ENCODE data around the gene SMARCE1.

The SMARCE1 gene

GRCh38 chr17:40663252-40663651, 15.6 kb upstream of the SMARCE1 start:
- ChIA-PET POLR2A (interaction anchor here (1.4 kb wide), 1 partner anchor 16 kb away, joined by 5 read pairs; the partner anchor contains the start of gene SMARCE1), CTCF (interaction anchor here (0.7 to 0.8 kb wide), 4 partner anchors 9 to 48 kb away, joined by 3 read pairs; no protein-coding TSS in a partner anchor)
- peaks cover 0 to 5% of the 10 kb centered on the region in 2 experiments; a peak in 1 of 3 replicates for H3K36me3 ChIP-seq (ENCODE audit: control insufficient read depth in 2 of 2, insufficient read depth in 1 of 2, low read length in 2 of 2)

GRCh38 chr17:40659911-40660310, 12.3 kb upstream of the SMARCE1 start:
- H3K9me3 ChIP-seq (ENCODE audit: control insufficient read depth, insufficient read depth, low read depth, low read length), result no peaks in the 10 kb centered on the region
- ChIA-PET POLR2A (interaction anchor here (1.9 kb wide), 1 partner anchor 13 kb away, joined by 4 read pairs; the partner anchor contains the start of gene SMARCE1), CTCF (interaction anchor here (0.7 kb wide), 1 partner anchor 198 kb away, joined by 3 read pairs; no protein-coding TSS in a partner anchor)
- TF ChIP-seq ZNF585B (tag by site-specific recombination; IDR thresholded peaks at IDR 0.05) (no peak), ZNF112 (tag by site-specific recombination; IDR thresholded peaks at IDR 0.05) (no peak), REPIN1 (tag by site-specific recombination; IDR thresholded peaks at IDR 0.05; ENCODE audit: low read depth) (no peak), ZNF514 (tag by site-specific recombination; IDR thresholded peaks at IDR 0.05) (no peak), YY2 (tag by site-specific recombination; IDR thresholded peaks at IDR 0.05) (no peak)
- no peak overlapping the region for H3K4me3 ChIP-seq (ENCODE audit: low read depth, low read length)
- H3K4me1 ChIP-seq (ENCODE audit: control insufficient read depth, insufficient read depth, low read length), result no peaks in the 10 kb centered on the region
- H3K27ac ChIP-seq (ENCODE audit: extremely low read depth, low read depth, low read length), result no peak overlapping the region
- peaks cover 0 to 5% of the 10 kb centered on the region in 2 experiments; a peak in 1 of 3 replicates for H3K36me3 ChIP-seq (ENCODE audit: control insufficient read depth in 2 of 2, insufficient read depth in 1 of 2, low read length in 2 of 2)

More at GRCh38 chr17:40663252-40663651, 15.6 kb upstream of the SMARCE1 start:
- TF ChIP-seq ZNF138 (tag by site-specific recombination; IDR thresholded peaks at IDR 0.05; ENCODE audit: borderline replicate concordance) (no peak), REST (tag by site-specific recombination; IDR thresholded peaks at IDR 0.05) (no peak), ZNF140 (tag by site-specific recombination; IDR thresholded peaks at IDR 0.05) (no peak)
- Histone ChIP-seq H3K27ac (ENCODE audit: extremely low read depth, low read depth, low read length) (no peak overlapping the region), H3K9me3 (ENCODE audit: control insufficient read depth, insufficient read depth, low read depth, low read length) (no peaks in the 10 kb centered on the region), H3K4me1 (ENCODE audit: control insufficient read depth, insufficient read depth, low read length) (no peaks in the 10 kb centered on the region), H3K4me3 (ENCODE audit: low read depth, low read length) (no peak overlapping the region)

GRCh38 chr17:40658396-40658795, 10.8 kb upstream of the SMARCE1 start:
- Histone ChIP-seq H3K4me3 (ENCODE audit: low read depth, low read length) (no peak overlapping the region), H3K36me3 (ENCODE audit: control insufficient read depth in 2 of 2, insufficient read depth in 1 of 2, low read length in 2 of 2) (peaks cover 0 to 5% of the 10 kb centered on the region in 2 experiments; a peak in 1 of 3 replicates), H3K9me3 (ENCODE audit: control insufficient read depth, insufficient read depth, low read depth, low read length) (no peaks in the 10 kb centered on the region), H3K4me1 (ENCODE audit: control insufficient read depth, insufficient read depth, low read length) (no peaks in the 10 kb centered on the region), H3K27ac (ENCODE audit: extremely low read depth, low read depth, low read length) (no peak overlapping the region)
- TF ChIP-seq YY1 (tag by site-specific recombination; IDR thresholded peaks at IDR 0.05) (no peak), ZNF214 (tag by site-specific recombination; IDR thresholded peaks at IDR 0.05; ENCODE audit: borderline replicate concordance) (no peak), ZNF600 (tag by site-specific recombination; IDR thresholded peaks at IDR 0.05) (no peak), KLF17 (tag by site-specific recombination; IDR thresholded peaks at IDR 0.05) (no peak), HOXC10 (CRISPR knock-in tag; IDR thresholded peaks at IDR 0.05) (no peak), ZNF837 (tag by site-specific recombination; IDR thresholded peaks at IDR 0.05) (no peak)
- CTCF ChIA-PET, result no interaction called here
- POLR2A ChIA-PET, result no interaction called here

GRCh38 chr17:40651939-40652338, 4.3 kb upstream of the SMARCE1 start:
- no peak overlapping the region for H3K27ac ChIP-seq (ENCODE audit: extremely low read depth, low read depth, low read length)
- ChIA-PET CTCF (interaction anchor here (1.1 kb wide), 1 partner anchor 18 kb away, joined by 3 read pairs; no protein-coding TSS in a partner anchor), POLR2A (no interaction called here)
- no peaks in the 10 kb centered on the region for H3K4me1 ChIP-seq (ENCODE audit: control insufficient read depth, insufficient read depth, low read length)
- no peak overlapping the region for H3K4me3 ChIP-seq (ENCODE audit: low read depth, low read length)
- H3K9me3 ChIP-seq (ENCODE audit: control insufficient read depth, insufficient read depth, low read depth, low read length), result no peaks in the 10 kb centered on the region
- no peaks in the 10 kb centered on the region for H3K36me3 ChIP-seq (ENCODE audit: control insufficient read depth in 2 of 2, insufficient read depth in 1 of 2, low read length in 2 of 2)
- TF ChIP-seq HOXC10 (CRISPR knock-in tag; IDR thresholded peaks at IDR 0.05), result no peak
- TF ChIP-seq ZBTB21 (tag by site-specific recombination; IDR thresholded peaks at IDR 0.05), result no peak
- TF ChIP-seq PBX3 (CRISPR knock-in tag; IDR thresholded peaks at IDR 0.05), result no peak
- TF ChIP-seq ZNF10 (tag by site-specific recombination; IDR thresholded peaks at IDR 0.05), result no peak
- TF ChIP-seq ZNF354C (tag by site-specific recombination; IDR thresholded peaks at IDR 0.05; ENCODE audit: borderline replicate concordance, low read depth), result no peak
- no peak for TF ChIP-seq ZNF202 (tag by site-specific recombination; IDR thresholded peaks at IDR 0.05; ENCODE audit: borderline replicate concordance)
- no peak for TF ChIP-seq SP2 (tag by site-specific recombination; IDR thresholded peaks at IDR 0.05)
- TF ChIP-seq ZNF785 (tag by site-specific recombination; IDR thresholded peaks at IDR 0.05), result no peak
- no peak for TF ChIP-seq ZNF366 (tag by site-specific recombination; conservative IDR thresholded peaks at IDR 0.05)
- TF ChIP-seq ZNF792 (tag by site-specific recombination; IDR thresholded peaks at IDR 0.05), result no peak
- TF ChIP-seq ZNF132 (tag by site-specific recombination; IDR thresholded peaks at IDR 0.05; ENCODE audit: borderline replicate concordance), result no peak
- no peak for TF ChIP-seq EGR2 (tag by site-specific recombination; IDR thresholded peaks at IDR 0.05; ENCODE audit: low read depth)
